ENCODE data around the gene PGP.

PGP gene

DNA sequence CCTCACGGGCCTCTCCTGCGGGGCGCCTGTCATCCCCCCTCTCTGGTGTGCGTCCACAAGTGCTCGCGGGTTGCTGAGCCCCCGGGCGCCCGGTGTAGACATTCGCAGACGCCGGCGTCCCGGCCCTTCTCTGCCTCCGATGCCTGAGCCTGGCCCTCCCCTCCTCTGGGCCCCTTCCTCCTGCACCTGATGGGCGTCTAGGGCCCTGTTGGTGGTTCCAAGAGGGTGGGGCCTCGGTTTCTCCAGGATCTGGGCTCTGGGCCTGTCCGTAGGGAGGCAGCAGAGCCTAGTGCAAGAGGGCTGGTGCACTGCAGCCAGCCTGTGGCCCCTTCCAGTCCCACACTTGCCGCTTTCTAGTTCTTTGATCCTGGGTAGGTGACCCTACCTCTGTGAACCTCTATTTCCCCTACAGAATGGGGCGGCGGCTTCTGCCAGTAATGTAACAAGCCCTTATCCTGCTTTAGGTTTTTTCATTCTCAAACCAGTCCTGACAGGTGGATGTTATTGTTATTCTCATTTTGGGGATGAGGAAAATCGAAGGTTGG, 9.4 kb upstream of the PGP start:
- Histone ChIP-seq H3K79me2 (ENCODE audit: low read length) (peaks cover 49% of the 10 kb centered on the region), H3K9me3 (replicated peaks; ENCODE audit: insufficient read depth, low read length) (no peaks in the 10 kb centered on the region), H3K27ac (ENCODE audit: low read length) (peak overlapping the region; percentile 43; the same call in 1 of the 2 replicates), H3K4me1 (ENCODE audit: low read length) (no peaks in the 10 kb centered on the region), H3K4me2 (ENCODE audit: low read depth, low read length) (peak overlapping the region; percentile 57), H3K9me2 (replicated peaks; ENCODE audit: insufficient read depth, low read length) (no peaks in the 10 kb centered on the region), H3K9ac (ENCODE audit: low read length) (peak overlapping the region; percentile 95), H2AFZ (ENCODE audit: low read length) (peak overlapping the region; percentile 92), H3K27me3 (replicated peaks; ENCODE audit: insufficient read depth, low read length) (no peaks in the 10 kb centered on the region), H4K20me1 (ENCODE audit: insufficient read depth, low read length) (no peaks in the 10 kb centered on the region), H3K36me3 (replicated peaks; ENCODE audit: insufficient read depth, low read length) (no peaks in the 10 kb centered on the region), H3F3A (ENCODE audit: insufficient read depth, low read length) (0 out of 2 replicates have a peak, but pooled peaks cover 3% of the 10 kb centered on the region), H3K4me3 (ENCODE audit: low read length) (peak overlapping the region; percentile 98)
- no peak for TF ChIP-seq EZH2 (optimal IDR thresholded peaks at IDR 0.05; ENCODE audit: low read depth, low read length)
- TF ChIP-seq, protein P1, sequence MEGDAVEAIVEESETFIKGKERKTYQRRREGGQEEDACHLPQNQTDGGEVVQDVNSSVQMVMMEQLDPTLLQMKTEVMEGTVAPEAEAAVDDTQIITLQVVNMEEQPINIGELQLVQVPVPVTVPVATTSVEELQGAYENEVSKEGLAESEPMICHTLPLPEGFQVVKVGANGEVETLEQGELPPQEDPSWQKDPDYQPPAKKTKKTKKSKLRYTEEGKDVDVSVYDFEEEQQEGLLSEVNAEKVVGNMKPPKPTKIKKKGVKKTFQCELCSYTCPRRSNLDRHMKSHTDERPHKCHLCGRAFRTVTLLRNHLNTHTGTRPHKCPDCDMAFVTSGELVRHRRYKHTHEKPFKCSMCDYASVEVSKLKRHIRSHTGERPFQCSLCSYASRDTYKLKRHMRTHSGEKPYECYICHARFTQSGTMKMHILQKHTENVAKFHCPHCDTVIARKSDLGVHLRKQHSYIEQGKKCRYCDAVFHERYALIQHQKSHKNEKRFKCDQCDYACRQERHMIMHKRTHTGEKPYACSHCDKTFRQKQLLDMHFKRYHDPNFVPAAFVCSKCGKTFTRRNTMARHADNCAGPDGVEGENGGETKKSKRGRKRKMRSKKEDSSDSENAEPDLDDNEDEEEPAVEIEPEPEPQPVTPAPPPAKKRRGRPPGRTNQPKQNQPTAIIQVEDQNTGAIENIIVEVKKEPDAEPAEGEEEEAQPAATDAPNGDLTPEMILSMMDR (IDR thresholded peaks at IDR 0.05; ENCODE audit: low read length): peak; percentile 26; the same call in 1 of the 2 replicates
- TF ChIP-seq EZH2phosphoT487 (IDR thresholded peaks at IDR 0.05; ENCODE audit: low read length): no peak
- peak; percentile 49 for DNase-seq

DNA sequence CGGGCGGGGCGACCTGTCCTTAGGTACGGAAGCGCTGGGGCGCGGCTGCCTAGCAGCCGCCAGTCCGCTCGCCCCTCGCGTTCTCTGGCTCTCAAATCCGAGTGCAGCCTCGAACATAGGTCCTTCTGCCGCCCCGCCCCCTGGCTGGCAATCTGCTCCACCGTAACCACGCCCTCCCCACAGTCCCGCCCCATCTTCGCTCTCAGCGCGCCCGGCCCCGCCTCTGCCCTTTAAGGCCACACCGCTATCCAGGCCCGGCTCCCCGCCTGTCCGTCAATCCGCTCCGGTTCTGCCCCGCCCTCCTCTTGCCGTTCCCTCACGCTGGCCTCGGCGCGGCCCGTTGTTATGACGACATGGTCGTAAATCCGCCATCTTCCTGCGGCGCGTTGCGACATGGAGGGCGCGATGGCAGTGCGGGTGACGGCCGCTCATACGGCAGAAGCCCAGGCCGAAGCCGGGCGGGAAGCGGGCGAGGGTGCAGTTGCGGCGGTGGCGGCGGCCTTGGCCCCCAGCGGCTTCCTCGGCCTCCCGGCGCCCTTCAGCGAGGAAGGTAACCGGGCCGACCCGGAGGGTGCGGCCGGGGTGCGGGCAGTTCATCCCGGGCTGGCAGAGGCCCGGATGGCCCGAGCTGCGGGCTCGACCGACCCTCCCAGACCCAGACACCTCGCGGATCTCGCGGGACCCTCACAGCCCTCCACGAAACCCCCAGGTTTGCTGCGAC, 8.7 kb upstream of the PGP start, which contains the start of gene E4F1:
E4F1 (plus strand) TSS at position 371 of the 721 bp plus-strand sequence; CDS start at position 394, 23 bp downstream.
- peak within 1 kb of the TSS; percentile 95 for H3K9ac ChIP-seq (ENCODE audit: low read length)
- H3K4me1 ChIP-seq (ENCODE audit: low read length): no peaks in the 10 kb centered on the region
- H2AFZ ChIP-seq (ENCODE audit: low read length): peak within 1 kb of the TSS; percentile 95
- no peaks in the 10 kb centered on the region for H4K20me1 ChIP-seq (ENCODE audit: insufficient read depth, low read length)
- TF ChIP-seq, protein P1 (IDR thresholded peaks at IDR 0.05; ENCODE audit: low read length): no peak
- TF ChIP-seq EZH2 (optimal IDR thresholded peaks at IDR 0.05; ENCODE audit: low read depth, low read length) (no peak), EZH2phosphoT487 (IDR thresholded peaks at IDR 0.05; ENCODE audit: low read length) (no peak)
- H3K27me3 ChIP-seq (replicated peaks; ENCODE audit: insufficient read depth, low read length): no peaks in the 10 kb centered on the region
- H3K36me3 ChIP-seq (replicated peaks; ENCODE audit: insufficient read depth, low read length): no peaks in the 10 kb centered on the region
- H3K4me3 ChIP-seq (ENCODE audit: low read length): peak within 1 kb of the TSS; percentile 98
- peak within 1 kb of the TSS; percentile 43; the same call in 1 of the 2 replicates for H3K27ac ChIP-seq (ENCODE audit: low read length)
- no peaks in the 10 kb centered on the region for H3K9me3 ChIP-seq (replicated peaks; ENCODE audit: insufficient read depth, low read length)
- H3K9me2 ChIP-seq (replicated peaks; ENCODE audit: insufficient read depth, low read length): no peaks in the 10 kb centered on the region
- H3K4me2 ChIP-seq (ENCODE audit: low read depth, low read length): peak within 1 kb of the TSS; percentile 96
- peaks cover 44% of the 10 kb centered on the region for H3K79me2 ChIP-seq (ENCODE audit: low read length)
- H3F3A ChIP-seq (ENCODE audit: insufficient read depth, low read length): 0 out of 2 replicates have a peak, but pooled peaks cover 3% of the 10 kb centered on the region
- peak; percentile 100 for DNase-seq

DNA sequence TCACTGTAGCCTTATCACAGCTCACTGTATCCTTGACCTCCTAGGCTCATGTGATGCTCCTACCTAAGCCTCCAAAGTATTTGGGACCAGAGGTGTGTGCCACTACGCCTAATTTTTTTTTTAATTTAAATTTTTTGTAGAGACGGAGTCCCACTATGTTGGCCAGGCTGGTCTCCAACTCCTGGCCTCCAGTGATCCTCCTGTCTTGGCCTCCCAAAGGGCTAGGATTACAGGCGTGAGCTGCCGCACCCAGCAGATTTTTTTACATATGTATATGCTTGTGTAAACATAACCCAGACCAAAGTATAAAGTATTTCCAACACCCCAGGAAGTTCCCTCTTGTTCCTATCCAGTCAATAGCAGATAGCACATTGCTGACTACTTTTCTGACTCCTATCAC, 1.7 kb upstream of the PGP start:
- no peak for DNase-seq
- Histone ChIP-seq H3K36me3 (replicated peaks; ENCODE audit: insufficient read depth, low read length) (no peaks in the 10 kb centered on the region), H3K4me2 (ENCODE audit: low read depth, low read length) (no peak overlapping the region), H3F3A (ENCODE audit: insufficient read depth, low read length) (no peaks in the 10 kb centered on the region; the same call in 1 of the 2 replicates), H3K27me3 (replicated peaks; ENCODE audit: insufficient read depth, low read length) (no peaks in the 10 kb centered on the region), H3K4me1 (ENCODE audit: low read length) (peaks cover 7% of the 10 kb centered on the region), H3K27ac (ENCODE audit: low read length) (no peak overlapping the region), H3K9me3 (replicated peaks; ENCODE audit: insufficient read depth, low read length) (no peaks in the 10 kb centered on the region), H3K79me2 (ENCODE audit: low read length) (peaks cover 17% of the 10 kb centered on the region), H4K20me1 (ENCODE audit: insufficient read depth, low read length) (no peaks in the 10 kb centered on the region), H3K9ac (ENCODE audit: low read length) (no peak overlapping the region), H3K9me2 (replicated peaks; ENCODE audit: insufficient read depth, low read length) (no peaks in the 10 kb centered on the region), H2AFZ (ENCODE audit: low read length) (no peak overlapping the region), H3K4me3 (ENCODE audit: low read length) (no peak overlapping the region)
- TF ChIP-seq, protein P1 (IDR thresholded peaks at IDR 0.05; ENCODE audit: low read length): no peak
- TF ChIP-seq EZH2 (optimal IDR thresholded peaks at IDR 0.05; ENCODE audit: low read depth, low read length) (no peak), EZH2phosphoT487 (IDR thresholded peaks at IDR 0.05; ENCODE audit: low read length) (no peak)

All from MM.1S (cell line).